Neuronal stem cell (in vitro differentiated cells): ENCODE measurements around the gene ANGPTL2.

Source experiments
- DNase-seq: peaks from one replicate; pipeline ENCODE4 v3.0.0-alpha.2; 2013; ENCODE audit warnings: low spot score
- H2AFZ ChIP-seq: one replicate; pipeline ENCODE4 v1.6.1; 2013; ENCODE audit warnings: mild to moderate bottlenecking, low read length, inconsistent platforms
- H2AK5ac ChIP-seq: 2 replicates; pipeline ENCODE4 v1.6.1; 2013; ENCODE audit warnings: low read depth, mild to moderate bottlenecking, inconsistent platforms, low read length, moderate library complexity, mixed read lengths
- H2BK120ac ChIP-seq: 2 replicates; pipeline ENCODE4 v1.6.1; 2013; ENCODE audit warnings: low read depth, mild to moderate bottlenecking, inconsistent platforms, low read length, moderate library complexity, mixed read lengths
- H2BK12ac ChIP-seq: one replicate; pipeline ENCODE4 v1.6.1; 2013; ENCODE audit warnings: low read length, inconsistent platforms
- H2BK15ac ChIP-seq: 2 replicates; pipeline ENCODE4 v1.6.1; 2013; ENCODE audit warnings: mild to moderate bottlenecking, low read length, inconsistent platforms, mixed read lengths
- H2BK5ac ChIP-seq: one replicate; pipeline ENCODE4 v1.6.1; 2013; ENCODE audit warnings: inconsistent platforms, mild to moderate bottlenecking, low read length, moderate library complexity
- H3K14ac ChIP-seq: one replicate; pipeline ENCODE4 v1.6.1; 2013; ENCODE audit warnings: low read length, inconsistent platforms
- H3K18ac ChIP-seq: 2 replicates; pipeline ENCODE4 v1.6.1; 2013; ENCODE audit warnings: low read length, inconsistent platforms
- H3K23ac ChIP-seq: 2 replicates; pipeline ENCODE4 v1.6.1; 2013; ENCODE audit warnings: low read depth, mild to moderate bottlenecking, mixed read lengths, low read length, inconsistent platforms; ENCODE audit not compliant: poor library complexity
- H3K27ac ChIP-seq: replicated peaks from 3 replicates; pipeline ENCODE4 v1.5.1; 2013; ENCODE audit warnings: low read length, inconsistent platforms
- H3K27me3 ChIP-seq, 3 experiments: 2 replicates each; pipeline ENCODE4 v1.6.1; 2013; ENCODE audit warnings: low read length in 3 of 3, mild to moderate bottlenecking in 2 of 3, inconsistent platforms in 1 of 3, low read depth in 1 of 3, mixed read lengths in 1 of 3, moderate library complexity in 1 of 3; ENCODE audit not compliant: control insufficient read depth in 3 of 3, insufficient read depth in 3 of 3
- H3K36me3 ChIP-seq, 2 donors: replicated peaks in 1 of 2; 2 replicates each; pipeline ENCODE4 v1.6.1; 2013; ENCODE audit warnings: low read length in 2 of 2; ENCODE audit not compliant: control insufficient read depth in 2 of 2, insufficient read depth in 2 of 2
- H3K4ac ChIP-seq: 2 replicates; pipeline ENCODE4 v1.6.1; 2013; ENCODE audit warnings: inconsistent platforms, mild to moderate bottlenecking, low read length, moderate library complexity
- H3K4me1 ChIP-seq, 2 donors: 1 replicate in 1 of 2; 2 replicates in 1 of 2; pipeline ENCODE4 v1.6.1; 2013; ENCODE audit warnings: low read length in 2 of 2, low read depth in 1 of 2; ENCODE audit not compliant: control insufficient read depth in 2 of 2, insufficient read depth in 1 of 2
- H3K4me2 ChIP-seq: one replicate; pipeline ENCODE4 v1.6.1; 2013; ENCODE audit warnings: mild to moderate bottlenecking, low read length, inconsistent platforms; ENCODE audit not compliant: insufficient read depth, poor library complexity, severe bottlenecking
- H3K4me3 ChIP-seq, 2 donors: 2 replicates each; pipeline ENCODE4 v1.5.1; 2013; ENCODE audit warnings: low read length in 2 of 2, mild to moderate bottlenecking in 2 of 2, inconsistent platforms in 1 of 2, moderate library complexity in 1 of 2
- H3K79me1 ChIP-seq: one replicate; pipeline ENCODE4 v1.6.1; 2013; ENCODE audit warnings: low read depth, mild to moderate bottlenecking, inconsistent platforms, low read length, moderate library complexity
- H3K9ac ChIP-seq: one replicate; pipeline ENCODE4 v1.6.1; 2013; ENCODE audit warnings: mild to moderate bottlenecking, low read depth, low read length, inconsistent platforms; ENCODE audit not compliant: poor library complexity
- H3K9me3 ChIP-seq, 2 donors: replicated peaks in 1 of 2; 2 replicates each; pipeline versions ENCODE3 to v1.6.1; 2013; ENCODE audit warnings: low read length in 2 of 2, mild to moderate bottlenecking in 2 of 2, inconsistent platforms in 1 of 2, low read depth in 1 of 2, mixed read lengths in 1 of 2, moderate library complexity in 1 of 2; ENCODE audit not compliant: control insufficient read depth in 2 of 2, insufficient read depth in 1 of 2
- H4K8ac ChIP-seq: one replicate; pipeline ENCODE4 v1.6.1; 2013; ENCODE audit warnings: low read depth, mild to moderate bottlenecking, inconsistent platforms, low read length, moderate library complexity
- H4K91ac ChIP-seq: one replicate; pipeline ENCODE4 v1.6.1; 2013; ENCODE audit warnings: low read length, low read depth, mild to moderate bottlenecking, inconsistent platforms; ENCODE audit not compliant: poor library complexity
- WGBS, 2 donors: extraction: QIAGEN DNeasy Blood & Tissue Kit; methylation state at CpG; one replicate each; pipeline ENCODE4 v1.1.7; 2013; ENCODE audit warnings: missing lambda C conversion rate in 2 of 2, mixed read lengths in 1 of 2; ENCODE audit not compliant: insufficient read length in 2 of 2, insufficient replicate concordance in 1 of 2; ENCODE audit errors: extremely low coverage in 2 of 2; 5-methylcytosine and 5-hydroxymethylcytosine counted together

Gene ANGPTL2

DNA sequence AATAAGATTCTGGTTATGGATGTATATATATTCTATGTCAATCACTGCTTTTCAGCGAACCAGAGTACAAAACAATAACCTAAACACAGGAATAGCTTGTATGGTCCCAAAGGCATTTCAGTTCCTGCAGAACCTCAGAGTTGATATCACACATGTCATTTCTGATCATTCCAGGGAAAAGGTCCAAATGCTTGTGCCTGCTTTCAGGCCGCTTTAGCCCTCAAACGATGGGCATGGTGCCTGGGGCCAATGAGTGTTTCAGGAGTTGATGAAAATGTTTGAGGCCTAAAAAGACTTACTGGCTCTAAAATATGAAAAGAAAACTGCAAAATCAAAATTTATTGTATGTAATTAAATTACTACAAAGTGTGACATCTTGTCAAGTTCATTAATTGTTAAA is 22.8 kb downstream of the ANGPTL2 start:
- peaks cover 0 to 11% of the 10 kb centered on the region in 2 donors for H3K36me3 ChIP-seq
- WGBS, 2 donors = no CpG with 5 or more reads among the region's 3 CpGs
- no peak overlapping the region for H3K4me3 ChIP-seq

DNA sequence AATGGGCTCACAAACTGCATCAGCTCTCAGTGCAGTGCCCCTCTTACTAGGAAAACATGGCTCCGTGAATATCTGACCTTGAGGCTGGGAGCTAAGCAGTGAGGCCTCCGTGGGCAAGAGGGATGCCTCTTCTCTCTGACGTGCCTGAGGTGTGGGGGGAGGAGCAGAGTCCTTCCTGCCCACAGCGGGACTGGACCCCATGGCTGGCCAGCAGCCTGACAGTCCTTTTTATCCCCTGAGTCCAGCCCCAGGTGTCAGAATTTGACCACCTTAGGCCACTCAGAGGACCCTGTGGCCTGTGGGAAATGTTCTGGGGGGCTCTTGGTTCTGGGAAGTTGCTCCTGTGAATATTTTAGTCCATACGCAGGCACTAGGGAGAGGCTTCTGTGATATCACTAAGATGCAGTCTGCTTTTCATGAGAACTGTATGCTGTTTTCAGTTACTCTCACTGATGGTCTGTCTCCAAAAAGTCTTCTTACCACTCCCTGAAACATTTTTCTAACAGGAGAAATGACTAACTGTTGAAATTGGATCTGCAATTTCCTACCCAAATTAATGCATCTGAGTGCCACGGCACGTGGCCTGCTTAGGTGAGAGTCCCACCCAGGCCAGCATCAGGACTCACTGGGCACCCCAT is 23.4 kb downstream of the ANGPTL2 start:
- Histone ChIP-seq H3K4me2 (no peak overlapping the region), H3K18ac (no peak overlapping the region), H3K9me3 (no peaks in the 10 kb centered on the region), H4K91ac (no peak overlapping the region), H3K4ac (no peak overlapping the region), H3K14ac (no peak overlapping the region), H3K23ac (peak overlapping the region; percentile 13), H2AK5ac (no peak overlapping the region), H3K27ac (no peak overlapping the region), H2BK5ac (no peak overlapping the region), H3K9ac (no peak overlapping the region), H3K27me3 (no peaks in the 10 kb centered on the region), H2BK12ac (no peak overlapping the region), H2BK120ac (no peak overlapping the region), H2BK15ac (no peak overlapping the region), H3K79me1 (no peaks in the 10 kb centered on the region), H3K36me3 (peaks cover 0 to 6% of the 10 kb centered on the region in 2 donors), H3K4me3 (no peak overlapping the region), H4K8ac (no peak overlapping the region), H3K4me1 (no peaks in the 10 kb centered on the region), H2AFZ (no peak overlapping the region)
- WGBS, 2 donors = no CpG with 5 or more reads among the region's 7 CpGs
- DNase-seq = no peak

More for the DNA sequence above, 22.8 kb downstream of the ANGPTL2 start:
- no peaks in the 10 kb centered on the region for H3K9me3 ChIP-seq
- H3K23ac ChIP-seq = no peak overlapping the region
- no peak for DNase-seq
- H2AK5ac ChIP-seq = no peak overlapping the region
- H2AFZ ChIP-seq = no peak overlapping the region
- H3K4ac ChIP-seq = no peak overlapping the region
- H2BK5ac ChIP-seq = no peak overlapping the region
- H3K27me3 ChIP-seq = no peaks in the 10 kb centered on the region
- no peak overlapping the region for H4K91ac ChIP-seq
- H3K4me1 ChIP-seq = no peaks in the 10 kb centered on the region
- H3K14ac ChIP-seq = no peak overlapping the region
- H2BK12ac ChIP-seq = no peak overlapping the region
- no peak overlapping the region for H3K27ac ChIP-seq
- H4K8ac ChIP-seq = no peak overlapping the region
- no peak overlapping the region for H3K18ac ChIP-seq
- H3K9ac ChIP-seq = no peak overlapping the region
- no peaks in the 10 kb centered on the region for H3K79me1 ChIP-seq
- no peak overlapping the region for H2BK15ac ChIP-seq
- H2BK120ac ChIP-seq = no peak overlapping the region
- no peak overlapping the region for H3K4me2 ChIP-seq

DNA sequence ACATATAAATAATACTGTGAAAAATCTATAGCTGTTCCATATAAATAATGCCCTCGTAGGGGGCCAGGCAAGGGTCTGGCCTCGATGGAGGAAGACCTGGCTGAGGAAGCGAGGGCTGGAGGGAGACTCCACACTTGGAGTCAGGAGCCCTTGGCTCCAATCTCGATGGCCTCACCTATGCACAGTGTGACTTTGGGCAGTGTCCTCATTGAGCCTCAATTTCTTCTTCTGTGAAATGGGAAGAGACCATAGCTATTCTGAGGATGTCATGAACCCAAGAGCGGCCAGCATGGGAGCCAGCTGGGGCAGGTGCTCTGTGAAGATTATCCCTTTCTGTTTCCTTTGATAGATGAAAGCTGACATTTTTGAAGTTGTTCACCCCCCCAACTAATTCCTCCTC is 24.8 kb downstream of the ANGPTL2 start:
- Histone ChIP-seq H3K27me3 (no peaks in the 10 kb centered on the region), H3K4me2 (no peak overlapping the region), H2BK12ac (no peak overlapping the region), H2BK15ac (no peak overlapping the region), H3K9me3 (no peaks in the 10 kb centered on the region), H2BK5ac (no peak overlapping the region), H3K23ac (no peak overlapping the region), H4K91ac (no peak overlapping the region), H3K4me1 (no peaks in the 10 kb centered on the region), H3K79me1 (no peaks in the 10 kb centered on the region), H3K18ac (no peak overlapping the region), H2BK120ac (no peak overlapping the region), H3K9ac (no peak overlapping the region), H3K36me3 (peaks cover 0 to 3% of the 10 kb centered on the region in 2 donors), H2AFZ (no peak overlapping the region), H3K14ac (no peak overlapping the region), H3K4ac (no peak overlapping the region), H2AK5ac (no peak overlapping the region), H4K8ac (no peak overlapping the region), H3K4me3 (no peak overlapping the region), H3K27ac (no peak overlapping the region)
- DNase-seq = no peak
- no CpG with 5 or more reads among the region's 5 CpGs for WGBS, 2 donors

DNA sequence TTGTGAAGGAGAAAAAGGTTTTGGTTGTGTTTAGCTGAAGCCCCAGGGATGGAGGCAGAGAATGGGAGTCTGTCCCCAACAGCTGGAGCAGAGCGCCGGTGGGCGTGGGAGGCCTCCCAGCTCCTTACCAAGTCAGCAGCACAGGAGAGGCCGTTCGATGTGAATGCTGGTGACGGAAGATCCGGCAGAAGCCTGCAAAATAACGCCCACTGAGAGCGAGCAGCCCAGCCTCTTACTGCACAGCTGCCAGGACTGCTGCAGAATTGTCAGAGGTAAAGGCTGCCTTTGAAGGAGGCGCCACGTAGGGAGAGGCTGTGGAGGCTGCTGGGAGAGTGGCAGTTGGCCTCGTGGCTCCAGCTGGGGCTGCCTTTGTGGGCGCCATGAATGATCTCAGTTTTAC is 26.2 kb downstream of the ANGPTL2 start:
- Histone ChIP-seq H4K8ac (no peak overlapping the region), H3K27ac (no peak overlapping the region), H3K9me3 (no peaks in the 10 kb centered on the region), H3K14ac (no peak overlapping the region), H3K4me1 (no peaks in the 10 kb centered on the region), H3K36me3 (peaks cover 7 to 16% of the 10 kb centered on the region in 2 donors), H2BK5ac (no peak overlapping the region), H3K4ac (no peak overlapping the region), H3K23ac (no peak overlapping the region), H3K18ac (peak overlapping the region; percentile 51), H2AK5ac (no peak overlapping the region), H4K91ac (no peak overlapping the region), H2AFZ (no peak overlapping the region), H3K9ac (no peak overlapping the region), H3K27me3 (no peaks in the 10 kb centered on the region), H3K4me3 (no peak overlapping the region), H2BK15ac (no peak overlapping the region), H3K79me1 (no peaks in the 10 kb centered on the region), H3K4me2 (no peak overlapping the region), H2BK12ac (no peak overlapping the region), H2BK120ac (no peak overlapping the region)
- WGBS, 2 donors = no CpG with 5 or more reads among the region's 13 CpGs
- DNase-seq = no peak
